HEK293T (cell line): ENCODE measurements around the gene PRKAG2.

Experiments
- ARNT ChIP-seq: fragments of 450-650 bp; IDR thresholded peaks from 2 replicates; pipeline ENCODE4 v1.6.1; 2017; ENCODE audit warnings: mild to moderate bottlenecking
- BHLHE40 ChIP-seq: fragments of 450-650 bp; IDR thresholded peaks from 2 replicates; pipeline ENCODE4 v1.6.1; 2016; ENCODE audit warnings: mild to moderate bottlenecking, moderate library complexity, borderline replicate concordance
- CTBP1 ChIP-seq: fragments of 450-650 bp; IDR thresholded peaks from 2 replicates; pipeline ENCODE4 v1.6.1; 2016; ENCODE audit warnings: borderline replicate concordance
- FOXM1 ChIP-seq: fragments of 450-650 bp; IDR thresholded peaks from 2 replicates; pipeline ENCODE4 v1.6.1; 2017; ENCODE audit warnings: mild to moderate bottlenecking, borderline replicate concordance
- LEF1 ChIP-seq: fragments of 450-650 bp; IDR thresholded peaks from 2 replicates; pipeline ENCODE4 v1.6.1; 2017; ENCODE audit warnings: mild to moderate bottlenecking, borderline replicate concordance
- SUZ12 ChIP-seq: fragments of 450-650 bp; IDR thresholded peaks from 2 replicates; pipeline ENCODE4 v1.6.1; 2016; ENCODE audit warnings: mild to moderate bottlenecking
- TARDBP ChIP-seq: fragments of 450-650 bp; IDR thresholded peaks from 2 replicates; pipeline ENCODE4 v1.6.1; 2016
- ZNF384 ChIP-seq: fragments of 450-650 bp; IDR thresholded peaks from 2 replicates; pipeline ENCODE4 v1.6.1; 2016

DNA sequence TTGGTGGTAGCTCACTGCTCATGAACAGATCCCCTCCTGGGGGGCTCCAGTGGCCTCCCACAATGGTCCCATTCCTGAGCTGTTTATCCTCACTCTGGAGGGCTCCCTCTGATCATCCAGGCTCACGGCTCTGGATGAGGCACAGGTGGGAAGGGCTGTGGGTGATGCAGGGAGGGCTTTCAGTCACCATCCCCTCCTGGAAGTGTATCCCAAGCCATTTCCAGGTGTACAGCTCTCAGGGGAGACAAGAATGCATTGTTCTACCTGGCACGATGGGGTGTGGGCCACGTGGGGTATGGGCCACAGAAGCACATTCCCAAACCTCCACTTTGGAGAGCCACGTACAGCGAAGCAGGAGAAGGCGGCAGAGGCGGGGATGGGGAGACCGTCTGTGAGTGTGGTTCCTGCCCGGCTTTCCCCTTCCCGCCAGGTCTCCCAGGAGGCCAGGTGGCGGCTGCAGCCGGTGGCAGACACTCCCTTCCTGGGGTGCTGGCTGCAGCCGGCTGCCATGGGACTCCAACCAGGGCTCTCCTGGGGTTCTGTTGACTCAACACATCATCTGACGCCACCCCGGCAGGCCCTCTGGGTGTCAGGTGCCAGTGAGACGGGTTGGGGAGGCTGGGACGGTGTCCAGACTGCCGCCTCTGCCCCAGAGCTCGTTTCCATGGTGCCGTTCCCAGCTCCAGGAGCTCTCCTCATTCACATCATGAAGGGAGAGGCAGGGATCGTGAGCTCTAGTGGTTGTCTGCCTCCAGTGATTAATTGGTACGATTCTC is 187.5 kb downstream of the PRKAG2 start:
- TF ChIP-seq TARDBP (no peak), CTBP1 (no peak), FOXM1 (no peak), ZNF384 (no peak), BHLHE40 (no peak), SUZ12 (no peak), LEF1 (no peak), ARNT (no peak)
